ENCODE data around the gene PRRG1.

GRCh38 chrX:37474478-37474877 lies 125.3 kb downstream of the PRRG1 start:
- TF ChIP-seq CTCF (IDR thresholded peaks at IDR 0.05) (no peak), POLR2AphosphoS5 (IDR thresholded peaks at IDR 0.05; ENCODE audit: low read depth, low read length) (no peak)
